Stimulated activated effector memory CD8-positive, alpha-beta T cell treated with anti-CD3 and anti-CD28 coated beads, Interleukin-12 subunit alpha, Interleukin-12 subunit beta, amount 100 ng/mL, for 72 hours (primary cell): Measurements from ENCODE around the gene PKN2.
A peak's percentile ranks its signal among the peaks of the same experiment; 100 is the strongest.

Experiments
- ATAC-seq: fragments of 150-1000 bp; cut with Tn5 transposase; 2 replicates; pipeline ENCODE4 v1.10.0; 2021
- DNase-seq, 2 donors: peaks; one replicate each; pipeline ENCODE4 v3.0.0; 2021 to 2022; ENCODE audit warnings: low spot score in 2 of 2
- H3K27ac Mint-ChIP-seq: one replicate; pipeline ENCODE4 v1.8.0; 2022; ENCODE audit warnings: mild to moderate bottlenecking, mixed read lengths
- H3K36me3 Mint-ChIP-seq: one replicate; pipeline ENCODE4 v1.8.0; 2022; ENCODE audit warnings: mild to moderate bottlenecking, mixed read lengths
- H3K4me1 Mint-ChIP-seq: one replicate; pipeline ENCODE4 v1.8.0; 2022; ENCODE audit warnings: mixed read lengths
- H3K4me3 Mint-ChIP-seq: one replicate; pipeline ENCODE4 v1.8.0; 2022; ENCODE audit warnings: mild to moderate bottlenecking, mixed read lengths
- H3K9me3 Mint-ChIP-seq: one replicate; pipeline ENCODE4 v1.8.0; 2022; ENCODE audit warnings: mixed read lengths

PKN2 gene

DNA sequence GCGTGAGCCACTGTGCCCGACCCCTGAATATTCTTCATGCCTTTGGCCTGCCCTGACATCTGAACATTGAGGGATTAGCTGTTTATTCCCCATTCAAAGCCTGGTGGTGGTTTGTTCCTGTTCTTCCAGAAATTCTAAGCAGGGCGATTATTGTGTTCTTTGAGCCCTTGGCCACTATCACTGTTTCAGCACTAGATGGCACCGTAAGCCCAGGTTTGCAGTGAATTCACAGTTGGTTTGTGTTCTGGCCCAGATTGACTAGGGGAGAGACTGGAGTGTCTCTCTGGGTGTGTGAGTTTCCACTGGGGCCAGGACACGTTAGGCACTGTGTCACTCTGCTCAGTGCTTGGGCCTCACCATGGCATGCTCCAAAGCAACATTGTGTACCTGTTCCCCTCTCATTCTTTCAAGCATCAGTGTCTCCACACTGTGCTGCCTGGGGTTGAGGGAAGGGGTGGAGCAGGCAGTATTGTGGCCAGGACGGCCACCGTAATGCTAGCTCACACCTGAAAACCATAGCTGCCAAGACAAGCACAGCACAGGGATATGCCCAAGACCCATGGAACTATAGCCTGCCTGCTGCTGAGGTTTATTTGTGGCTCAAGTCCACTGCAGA lies 52.7 kb downstream of the PKN2 start:
- Mint-ChIP-seq H3K4me3 (no peak overlapping the region), H3K36me3 (peaks cover 11% of the 10 kb centered on the region), H3K9me3 (peaks cover 10% of the 10 kb centered on the region), H3K27ac (no peak overlapping the region), H3K4me1 (peaks cover 22% of the 10 kb centered on the region)
- DNase-seq: no peak
- ATAC-seq: peak; percentile 67

- H3K27ac Mint-ChIP-seq: no peak overlapping the region
- no peak for DNase-seq
- peaks cover 10% of the 10 kb centered on the region for H3K9me3 Mint-ChIP-seq
Observed at GRCh38 chr1:88737338-88737927, 53.4 kb downstream of the PKN2 start.

GRCh38 chr1:88740784-88741183 lies 56.7 kb downstream of the PKN2 start:
- peaks cover 22% of the 10 kb centered on the region for H3K4me1 Mint-ChIP-seq
- DNase-seq (no peak), ATAC-seq (no peak)
- no peak overlapping the region for H3K27ac Mint-ChIP-seq
- no peak overlapping the region for H3K4me3 Mint-ChIP-seq
- peaks cover 36% of the 10 kb centered on the region for H3K36me3 Mint-ChIP-seq
- peaks cover 4% of the 10 kb centered on the region for H3K9me3 Mint-ChIP-seq

More at GRCh38 chr1:88737338-88737927, 53.4 kb downstream of the PKN2 start:
- Mint-ChIP-seq H3K36me3 (peaks cover 18% of the 10 kb centered on the region), H3K4me3 (no peak overlapping the region), H3K4me1 (peaks cover 22% of the 10 kb centered on the region)
- ATAC-seq: no peak

DNA sequence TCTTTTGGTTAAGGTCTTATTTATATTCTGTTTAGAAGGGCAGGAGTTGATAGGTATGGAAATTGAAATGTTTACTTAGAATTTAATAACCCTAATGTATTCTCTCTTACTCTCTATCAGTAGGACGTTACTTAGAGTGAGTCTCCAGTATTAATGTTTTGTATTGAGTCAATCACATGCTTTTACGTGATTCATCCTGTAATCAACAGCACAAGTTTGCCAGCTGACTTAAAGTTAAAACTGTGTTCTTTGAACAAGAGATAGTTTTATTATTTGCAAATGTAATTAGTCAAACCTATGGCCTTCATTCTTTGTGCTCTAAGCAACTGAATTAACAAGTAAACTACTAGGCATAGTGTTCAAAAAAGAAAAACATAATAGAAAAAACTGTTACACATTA lies 57.3 kb downstream of the PKN2 start:
- no peak for DNase-seq
- Mint-ChIP-seq H3K36me3 (peaks cover 36% of the 10 kb centered on the region), H3K4me1 (peaks cover 22% of the 10 kb centered on the region), H3K9me3 (no peaks in the 10 kb centered on the region), H3K27ac (no peak overlapping the region), H3K4me3 (no peak overlapping the region)
- ATAC-seq: no peak

GRCh38 chr1:88742531-88742930 lies 58.5 kb downstream of the PKN2 start:
- H3K36me3 Mint-ChIP-seq: peaks cover 36% of the 10 kb centered on the region
- no peak for DNase-seq
- no peak overlapping the region for H3K27ac Mint-ChIP-seq
- no peak overlapping the region for H3K4me3 Mint-ChIP-seq
- peaks cover 21% of the 10 kb centered on the region for H3K4me1 Mint-ChIP-seq
- H3K9me3 Mint-ChIP-seq: no peaks in the 10 kb centered on the region
- ATAC-seq: no peak

GRCh38 chr1:88744142-88744541 lies 60.1 kb downstream of the PKN2 start:
- no peaks in the 10 kb centered on the region for H3K9me3 Mint-ChIP-seq
- H3K4me3 Mint-ChIP-seq: no peak overlapping the region
- DNase-seq (no peak), ATAC-seq (peak; percentile 96)
- H3K4me1 Mint-ChIP-seq: peaks cover 11% of the 10 kb centered on the region
- peaks cover 36% of the 10 kb centered on the region for H3K36me3 Mint-ChIP-seq
- peak overlapping the region; percentile 50 for H3K27ac Mint-ChIP-seq

GRCh38 chr1:88746916-88747315 lies 62.8 kb downstream of the PKN2 start:
- Mint-ChIP-seq H3K36me3 (peaks cover 24% of the 10 kb centered on the region), H3K4me3 (no peak overlapping the region)
- no peak for ATAC-seq

DNA sequence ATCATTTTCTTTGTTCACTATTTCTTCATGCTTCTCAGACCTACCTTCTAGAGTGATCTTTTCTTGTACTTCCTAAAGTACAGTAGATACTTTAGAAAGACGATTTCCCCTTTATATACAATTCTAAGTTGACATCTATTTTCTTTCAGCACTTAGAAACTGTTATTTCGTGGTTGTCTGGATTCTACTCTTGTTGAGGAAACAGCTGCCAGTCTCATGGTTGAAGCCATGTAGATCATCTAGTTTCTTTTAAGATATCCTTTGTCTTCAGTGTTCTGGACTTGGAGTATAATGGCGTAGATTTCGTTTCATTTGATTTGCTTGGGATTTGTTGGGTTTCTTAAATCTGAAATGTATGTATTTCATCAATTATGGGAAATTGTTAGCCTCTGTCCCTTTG lies 67.6 kb downstream of the PKN2 start:
- no peaks in the 10 kb centered on the region for H3K4me1 Mint-ChIP-seq
- DNase-seq (no peak), ATAC-seq (no peak)
- peaks cover 17% of the 10 kb centered on the region for H3K36me3 Mint-ChIP-seq
- H3K9me3 Mint-ChIP-seq: no peaks in the 10 kb centered on the region
- H3K4me3 Mint-ChIP-seq: no peak overlapping the region
- no peak overlapping the region for H3K27ac Mint-ChIP-seq

More at GRCh38 chr1:88746916-88747315, 62.8 kb downstream of the PKN2 start:
- peaks cover 6% of the 10 kb centered on the region for H3K4me1 Mint-ChIP-seq
- H3K27ac Mint-ChIP-seq: no peak overlapping the region
- DNase-seq: no peak
- H3K9me3 Mint-ChIP-seq: no peaks in the 10 kb centered on the region

GRCh38 chr1:88753506-88753905 lies 69.4 kb downstream of the PKN2 start:
- Mint-ChIP-seq H3K36me3 (peaks cover 22% of the 10 kb centered on the region), H3K27ac (no peak overlapping the region), H3K4me1 (no peaks in the 10 kb centered on the region), H3K9me3 (no peaks in the 10 kb centered on the region), H3K4me3 (no peak overlapping the region)
- DNase-seq (no peak), ATAC-seq (no peak)

GRCh38 chr1:88763649-88764406 lies 79.8 kb downstream of the PKN2 start:
- DNase-seq (no peak), ATAC-seq (no peak)
- no peaks in the 10 kb centered on the region for H3K9me3 Mint-ChIP-seq
- no peak overlapping the region for H3K4me3 Mint-ChIP-seq
- no peak overlapping the region for H3K27ac Mint-ChIP-seq
- peaks cover 4% of the 10 kb centered on the region for H3K4me1 Mint-ChIP-seq
- peaks cover 35% of the 10 kb centered on the region for H3K36me3 Mint-ChIP-seq

DNA sequence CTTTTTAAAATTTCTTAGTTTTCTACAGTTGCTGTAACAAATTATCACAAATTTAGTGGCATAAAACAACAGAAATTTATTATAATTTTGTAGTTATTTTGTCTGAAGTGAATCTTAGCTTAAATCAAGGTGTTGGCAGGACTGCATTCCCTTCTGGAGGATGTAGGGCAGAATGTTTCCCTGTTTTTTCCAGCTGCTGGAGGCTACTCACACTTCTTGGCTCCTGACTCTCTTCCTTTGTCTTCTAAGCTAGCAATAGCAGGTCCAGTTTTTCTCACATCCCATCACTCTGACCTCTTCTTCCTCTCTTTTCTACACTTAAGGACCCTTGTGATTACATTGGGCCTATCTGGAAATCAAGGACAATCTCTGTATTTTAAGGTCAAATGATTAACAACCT lies 84.1 kb downstream of the PKN2 start:
- H3K4me3 Mint-ChIP-seq: no peak overlapping the region
- no peak for ATAC-seq
- DNase-seq: no peak
- peak overlapping the region; percentile 55 for H3K27ac Mint-ChIP-seq
- H3K4me1 Mint-ChIP-seq: peaks cover 6% of the 10 kb centered on the region
- peaks cover 39% of the 10 kb centered on the region for H3K36me3 Mint-ChIP-seq
- H3K9me3 Mint-ChIP-seq: no peaks in the 10 kb centered on the region

- Mint-ChIP-seq H3K36me3 (peaks cover 44% of the 10 kb centered on the region), H3K9me3 (no peaks in the 10 kb centered on the region), H3K27ac (peak overlapping the region; percentile 55), H3K4me1 (peaks cover 12% of the 10 kb centered on the region), H3K4me3 (no peak overlapping the region)
- DNase-seq (no peak), ATAC-seq (peak; percentile 43)
Observed at GRCh38 chr1:88768816-88769215, 84.7 kb downstream of the PKN2 start.

DNA sequence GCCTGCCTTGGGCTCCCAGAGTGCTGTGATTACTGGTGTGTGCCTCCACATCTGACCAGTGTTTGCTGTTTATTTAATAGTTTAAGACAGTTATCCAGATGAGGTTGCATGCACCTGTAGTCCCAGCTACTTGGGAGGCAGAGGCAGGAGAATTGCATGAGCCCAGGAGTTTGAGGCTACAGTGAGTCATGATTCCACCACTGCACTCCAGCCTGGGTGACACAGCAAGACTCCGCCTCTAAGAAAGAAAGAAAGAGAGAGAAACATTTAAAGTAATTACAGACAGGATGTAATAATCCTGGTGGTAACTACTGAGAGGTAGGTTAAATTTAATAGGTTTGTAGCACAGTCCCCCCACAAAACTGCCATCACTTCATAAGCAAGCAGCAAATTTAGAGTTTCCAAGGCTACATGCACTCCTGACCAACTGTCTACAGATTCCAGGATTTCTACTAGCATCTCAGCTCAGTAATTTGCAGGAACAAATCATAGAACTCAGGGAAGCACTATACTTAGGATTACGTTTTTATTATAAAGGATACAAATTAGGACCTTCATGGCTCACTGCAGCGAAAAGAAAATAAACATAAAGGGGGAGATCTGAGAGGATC lies 89.6 kb downstream of the PKN2 start:
- Mint-ChIP-seq H3K4me3 (no peak overlapping the region), H3K36me3 (peaks cover 70% of the 10 kb centered on the region), H3K4me1 (peaks cover 17% of the 10 kb centered on the region), H3K9me3 (no peaks in the 10 kb centered on the region), H3K27ac (peak overlapping the region; percentile 46)
- DNase-seq (no peak), ATAC-seq (peak; percentile 78)

- H3K4me1 Mint-ChIP-seq: peaks cover 13% of the 10 kb centered on the region
- no peak overlapping the region for H3K4me3 Mint-ChIP-seq
- H3K27ac Mint-ChIP-seq: peak overlapping the region; percentile 46
- no peak for DNase-seq
- ATAC-seq: peak; percentile 92
- H3K9me3 Mint-ChIP-seq: no peaks in the 10 kb centered on the region
- H3K36me3 Mint-ChIP-seq: peaks cover 75% of the 10 kb centered on the region
Observed at GRCh38 chr1:88774151-88774556, 90.1 kb downstream of the PKN2 start.

- H3K9me3 Mint-ChIP-seq: no peaks in the 10 kb centered on the region
- ATAC-seq (no peak), DNase-seq (no peak)
- no peak overlapping the region for H3K4me3 Mint-ChIP-seq
- H3K27ac Mint-ChIP-seq: no peak overlapping the region
- peaks cover 13% of the 10 kb centered on the region for H3K4me1 Mint-ChIP-seq
- H3K36me3 Mint-ChIP-seq: peaks cover 59% of the 10 kb centered on the region
Observed at GRCh38 chr1:88777604-88778149, 93.6 kb downstream of the PKN2 start.
